ENCODE results near the gene AMIGO1. TPM values are rescaled to one million over a fixed set of nuclear protein-coding genes. Genes with fewer than 3 reads are reported as not detected.

The AMIGO1 gene
- total and polyA plus RNA-seq, 10 of the 15 experiments (the other 5 are each of a cell fraction or from before 2014, with no cell fraction given) = 0.02 to 0.28 (median 0.08) TPM; not detected in 1

DNA sequence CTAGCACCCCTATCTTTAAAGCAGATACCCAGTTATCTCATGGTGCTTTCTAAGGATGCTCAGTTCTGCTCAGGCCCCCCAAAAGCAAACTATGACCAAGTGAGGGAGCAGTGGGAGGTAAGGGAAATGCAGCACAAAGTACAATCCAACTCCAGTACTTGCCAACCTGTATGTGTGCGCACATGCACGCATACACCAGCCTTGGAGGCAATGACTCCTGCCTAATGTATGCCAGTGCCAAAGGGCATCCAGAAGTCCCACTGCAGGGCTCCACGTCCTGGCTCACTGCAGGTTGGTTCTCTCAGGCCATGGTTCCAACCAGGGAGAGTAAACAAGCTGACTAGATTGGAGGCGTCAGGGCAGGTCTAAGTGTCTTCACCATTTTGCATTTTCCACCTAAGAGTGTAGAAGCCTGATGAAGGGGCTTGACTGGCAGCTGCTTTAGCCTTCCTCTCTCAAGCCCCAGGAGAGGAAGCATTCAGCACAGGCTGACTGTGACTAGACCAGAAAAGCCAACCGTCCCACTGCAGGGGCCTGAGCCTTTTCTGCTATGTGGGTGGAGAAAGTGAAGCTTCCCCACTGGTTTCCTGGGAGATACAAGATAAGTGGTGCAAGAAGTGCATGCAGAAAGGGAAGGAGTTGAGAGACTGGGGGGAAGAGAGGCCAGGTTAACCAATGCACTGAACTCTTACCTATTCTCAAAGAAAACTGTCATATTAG, 7.7 kb downstream of the AMIGO1 start:
- H3K4me1 ChIP-seq (ENCODE audit: control insufficient read depth, insufficient read depth, low read length) = no peaks in the 10 kb centered on the region
- ChIA-PET CTCF (interaction anchor here (14.1 to 26.7 kb wide), 3 partner anchors 7 to 30 kb away, joined by 240 to 1280 read pairs (median 240); partner anchors contain the start of genes AMIGO1, CYB561D1 and GPR61), POLR2A (interaction anchor here (1.4 kb wide), 1 partner anchor 12 kb away, joined by 3 read pairs; no protein-coding TSS in a partner anchor), SMC1A (ENCODE audit: uncharacterized antibody, unreplicated experiment) (interaction anchor here (1.3 to 15.8 kb wide), 3 partner anchors 11 to 26 kb away, joined by 3 to 205 read pairs (median 5); no protein-coding TSS in a partner anchor), RAD21 (ENCODE audit: unreplicated experiment) (interaction anchor here (5.7 to 13.4 kb wide), 2 partner anchors 29 kb away, joined by 47 to 422 read pairs; no protein-coding TSS in a partner anchor)
- TF ChIP-seq POLR2A (IDR thresholded peaks at IDR 0.05; ENCODE audit: low read depth, low read length) = peak; percentile 53
- TF ChIP-seq, protein P1, sequence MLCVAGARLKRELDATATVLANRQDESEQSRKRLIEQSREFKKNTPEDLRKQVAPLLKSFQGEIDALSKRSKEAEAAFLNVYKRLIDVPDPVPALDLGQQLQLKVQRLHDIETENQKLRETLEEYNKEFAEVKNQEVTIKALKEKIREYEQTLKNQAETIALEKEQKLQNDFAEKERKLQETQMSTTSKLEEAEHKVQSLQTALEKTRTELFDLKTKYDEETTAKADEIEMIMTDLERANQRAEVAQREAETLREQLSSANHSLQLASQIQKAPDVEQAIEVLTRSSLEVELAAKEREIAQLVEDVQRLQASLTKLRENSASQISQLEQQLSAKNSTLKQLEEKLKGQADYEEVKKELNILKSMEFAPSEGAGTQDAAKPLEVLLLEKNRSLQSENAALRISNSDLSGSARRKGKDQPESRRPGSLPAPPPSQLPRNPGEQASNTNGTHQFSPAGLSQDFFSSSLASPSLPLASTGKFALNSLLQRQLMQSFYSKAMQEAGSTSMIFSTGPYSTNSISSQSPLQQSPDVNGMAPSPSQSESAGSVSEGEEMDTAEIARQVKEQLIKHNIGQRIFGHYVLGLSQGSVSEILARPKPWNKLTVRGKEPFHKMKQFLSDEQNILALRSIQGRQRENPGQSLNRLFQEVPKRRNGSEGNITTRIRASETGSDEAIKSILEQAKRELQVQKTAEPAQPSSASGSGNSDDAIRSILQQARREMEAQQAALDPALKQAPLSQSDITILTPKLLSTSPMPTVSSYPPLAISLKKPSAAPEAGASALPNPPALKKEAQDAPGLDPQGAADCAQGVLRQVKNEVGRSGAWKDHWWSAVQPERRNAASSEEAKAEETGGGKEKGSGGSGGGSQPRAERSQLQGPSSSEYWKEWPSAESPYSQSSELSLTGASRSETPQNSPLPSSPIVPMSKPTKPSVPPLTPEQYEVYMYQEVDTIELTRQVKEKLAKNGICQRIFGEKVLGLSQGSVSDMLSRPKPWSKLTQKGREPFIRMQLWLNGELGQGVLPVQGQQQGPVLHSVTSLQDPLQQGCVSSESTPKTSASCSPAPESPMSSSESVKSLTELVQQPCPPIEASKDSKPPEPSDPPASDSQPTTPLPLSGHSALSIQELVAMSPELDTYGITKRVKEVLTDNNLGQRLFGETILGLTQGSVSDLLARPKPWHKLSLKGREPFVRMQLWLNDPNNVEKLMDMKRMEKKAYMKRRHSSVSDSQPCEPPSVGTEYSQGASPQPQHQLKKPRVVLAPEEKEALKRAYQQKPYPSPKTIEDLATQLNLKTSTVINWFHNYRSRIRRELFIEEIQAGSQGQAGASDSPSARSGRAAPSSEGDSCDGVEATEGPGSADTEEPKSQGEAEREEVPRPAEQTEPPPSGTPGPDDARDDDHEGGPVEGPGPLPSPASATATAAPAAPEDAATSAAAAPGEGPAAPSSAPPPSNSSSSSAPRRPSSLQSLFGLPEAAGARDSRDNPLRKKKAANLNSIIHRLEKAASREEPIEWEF (IDR thresholded peaks at IDR 0.05; ENCODE audit: insufficient replicate concordance, low read depth, low read length) = no peak
- in situ Hi-C loops (cut with MboI) (no loop called here), intact Hi-C loops (cut with micrococcal nuclease; ENCODE audit: unreplicated experiment) (no loop called here)
- BruUV-seq (replicated peaks) = no TSS peak
- no peaks in the 10 kb centered on the region for H3K79me2 ChIP-seq (ENCODE audit: control insufficient read depth, insufficient read depth, low read length)
- no peak for DNase-seq (ENCODE audit: low read depth, low spot score)
- H3K9me3 ChIP-seq (replicated peaks; ENCODE audit: control insufficient read depth, insufficient read depth, low read length) = no peaks in the 10 kb centered on the region
- peaks cover 4 to 11% of the 10 kb centered on the region in 2 experiments; a peak in 3 of 4 replicates for H3K36me3 ChIP-seq (ENCODE audit: control insufficient read depth in 2 of 2, insufficient read depth in 2 of 2, low read length in 1 of 2)
- FAIRE-seq = no peak
- no peak for ATAC-seq
- H3K4me3 ChIP-seq = no peak overlapping the region
- no peak overlapping the region for H3K9ac ChIP-seq (ENCODE audit: control insufficient read depth, insufficient read depth, low read length)
- H4K20me1 ChIP-seq (ENCODE audit: control insufficient read depth, insufficient read depth) = peaks cover 4% of the 10 kb centered on the region; the same call in 1 of the 2 replicates
- H3K27ac ChIP-seq (ENCODE audit: control insufficient read depth, insufficient read depth) = no peak overlapping the region
- no peak overlapping the region for H3K4me2 ChIP-seq (ENCODE audit: control insufficient read depth, insufficient read depth)
- no peak overlapping the region for H2AFZ ChIP-seq (ENCODE audit: control insufficient read depth, low read depth, low read length)
- H3K27me3 ChIP-seq (replicated peaks in 1 of 2; ENCODE audit: control insufficient read depth in 2 of 2, insufficient read depth in 2 of 2, low read length in 1 of 2) = no peaks in the 10 kb centered on the region
- 63% methylated on average over 5 of the region's 5 CpGs for WGBS (ENCODE audit: insufficient coverage, insufficient replicate concordance, low lambda C conversion rate, missing lambda C conversion rate)
